ENCODE results near the gene EVPL.

GRCh38 chr17:75980188-75981018, 46.7 kb downstream of the EVPL start:
- TF ChIP-seq ZNF296 (CRISPR knock-in tag; conservative IDR thresholded peaks at IDR 0.05) = no peak
- no peak for TF ChIP-seq POLR2A (IDR thresholded peaks at IDR 0.05; ENCODE audit: insufficient read depth in 1 of 2, low read depth in 2 of 2, low read length in 2 of 2)
- no peak for TF ChIP-seq POLR2AphosphoS5 (IDR thresholded peaks at IDR 0.05; ENCODE audit: low read depth, low read length)
- TF ChIP-seq AKNA (CRISPR knock-in tag; IDR thresholded peaks at IDR 0.05; ENCODE audit: borderline replicate concordance) = no peak
- TF ChIP-seq ZNF670 (CRISPR knock-in tag; IDR thresholded peaks at IDR 0.05; ENCODE audit: borderline replicate concordance) = no peak; the same call in 1 of the 2 replicates

Data from HepG2 (cell line).